ENCODE measurements around the gene PRUNE2.

The PRUNE2 gene

GRCh38 chr9:76662476-76663281 is 243.2 kb downstream of the PRUNE2 start:
- no peak for DNase-seq (ENCODE audit: low read depth, low spot score)

DNA sequence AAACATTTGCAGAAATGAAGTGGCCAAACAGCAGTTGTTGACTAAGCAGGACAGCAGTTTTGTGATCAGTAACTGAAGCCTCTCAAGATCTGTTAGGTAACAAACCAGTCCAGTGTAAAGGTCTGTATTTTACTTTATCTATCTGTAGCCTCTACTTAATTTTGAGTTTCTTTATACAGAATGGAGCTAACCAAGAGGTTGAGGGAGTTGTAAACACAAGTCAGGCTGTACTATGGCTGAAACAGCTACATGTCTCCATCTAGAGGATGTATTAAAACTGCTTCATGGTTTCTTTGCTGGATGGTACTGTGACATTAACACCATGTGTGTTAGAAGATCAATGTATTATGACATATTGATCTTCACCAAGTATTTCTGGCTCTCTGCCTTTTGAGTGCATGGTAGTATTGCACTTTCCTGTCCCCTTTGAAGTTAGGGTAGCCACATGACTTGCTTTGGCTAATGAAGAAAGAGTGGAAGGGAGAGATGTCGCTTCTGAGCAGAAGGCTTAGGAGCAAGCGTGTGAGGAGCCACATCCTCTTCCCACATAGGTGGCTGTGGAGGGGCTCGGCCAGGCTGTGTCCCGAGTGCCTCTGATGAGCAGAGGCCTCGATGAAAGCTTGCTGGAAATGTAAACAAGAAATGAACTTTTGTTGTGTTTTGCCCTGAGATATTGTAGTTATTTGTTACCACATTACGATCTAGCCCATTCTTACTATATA is 247.2 kb downstream of the PRUNE2 start:
- DNase-seq (ENCODE audit: low read depth, low spot score): no peak

GRCh38 chr9:76657265-76657664 is 248.6 kb downstream of the PRUNE2 start:
- DNase-seq (ENCODE audit: low read depth, low spot score): no peak

DNA sequence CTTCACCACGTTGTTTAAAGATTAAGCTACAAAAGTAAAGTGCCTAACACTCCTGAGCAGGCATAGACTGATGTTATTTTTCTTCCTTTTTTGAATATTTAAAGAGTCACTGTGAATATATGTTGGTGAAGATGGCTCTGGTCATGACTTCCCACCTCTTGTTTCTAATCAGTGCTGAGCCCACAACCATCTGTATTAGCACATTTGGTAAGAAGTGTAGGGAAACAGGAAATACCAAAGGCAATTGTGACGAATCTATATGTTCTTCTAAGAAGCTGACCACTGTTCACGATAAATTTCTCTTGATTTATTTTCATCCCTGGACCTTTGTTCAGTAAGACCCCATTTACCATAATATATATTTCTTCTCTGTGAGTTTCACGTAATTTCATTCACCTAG is 249.9 kb downstream of the PRUNE2 start:
- DNase-seq (ENCODE audit: low read depth, low spot score): no peak

GRCh38 chr9:76655121-76655541 is 250.8 kb downstream of the PRUNE2 start:
- DNase-seq (ENCODE audit: low read depth, low spot score): no peak

GRCh38 chr9:76654575-76654974 is 251.3 kb downstream of the PRUNE2 start:
- no peak for DNase-seq (ENCODE audit: low read depth, low spot score)

DNA sequence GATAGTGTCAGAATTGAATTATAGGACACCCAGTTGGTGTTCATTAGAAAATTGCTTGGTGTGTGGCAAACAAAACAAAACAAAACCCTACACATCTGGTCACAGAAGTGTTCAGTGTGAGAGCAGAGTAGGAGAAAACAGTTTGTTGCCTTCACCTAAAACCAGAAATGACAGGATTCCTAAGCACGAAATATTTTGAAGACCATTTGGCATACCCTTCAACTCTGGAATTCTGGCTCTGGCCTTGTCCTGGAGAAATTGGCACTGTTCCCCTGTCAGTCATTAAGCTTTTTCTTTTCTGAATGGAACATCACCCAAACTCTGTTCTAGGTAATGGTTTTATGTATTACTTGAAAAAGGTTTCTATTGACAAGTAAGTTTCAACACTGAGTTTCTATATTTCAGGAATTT is 251.9 kb downstream of the PRUNE2 start:
- no peak for DNase-seq (ENCODE audit: low read depth, low spot score)

DNA sequence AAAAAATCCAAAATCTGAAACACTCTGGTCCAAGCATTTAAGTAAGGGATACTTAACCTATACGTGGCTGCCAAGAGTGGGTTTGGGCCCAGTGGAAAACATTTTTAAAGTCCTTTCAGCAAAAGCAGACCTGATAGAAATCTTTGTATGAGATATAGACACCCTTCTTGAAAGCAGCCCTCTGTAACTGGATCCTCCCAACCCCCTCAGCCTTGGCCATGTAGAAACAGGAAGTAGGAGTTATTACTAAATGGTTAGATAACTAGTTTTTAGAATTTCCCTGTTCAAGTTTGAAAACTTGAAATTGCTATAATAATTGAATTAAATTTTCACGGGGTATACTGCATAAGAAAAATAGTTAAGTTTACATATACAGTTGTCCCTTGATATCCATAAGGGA is 253.0 kb downstream of the PRUNE2 start:
- DNase-seq (ENCODE audit: low read depth, low spot score): no peak

GRCh38 chr9:76651119-76651705 is 254.7 kb downstream of the PRUNE2 start:
- DNase-seq (ENCODE audit: low read depth, low spot score): no peak

GRCh38 chr9:76650692-76651091 is 255.2 kb downstream of the PRUNE2 start:
- no peak for DNase-seq (ENCODE audit: low read depth, low spot score)

DNA sequence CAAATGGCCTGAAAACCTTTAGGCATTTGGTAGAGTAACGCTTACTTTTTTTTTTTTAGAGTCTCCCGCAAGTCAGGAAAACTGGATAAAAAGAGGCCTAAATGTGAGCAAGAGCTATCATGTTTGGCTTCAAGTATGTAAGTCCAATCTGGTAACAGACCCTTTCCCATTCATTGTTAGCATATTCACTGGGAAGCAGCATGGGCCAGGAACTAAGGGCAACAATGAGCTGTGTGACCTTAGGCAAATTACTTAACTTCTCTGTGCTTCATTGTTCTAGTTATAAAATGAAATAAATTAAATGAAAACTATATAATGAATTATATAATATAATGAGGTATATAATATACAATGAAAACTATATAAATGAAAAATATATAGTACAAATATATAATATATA is 256.0 kb downstream of the PRUNE2 start:
- no peak for DNase-seq (ENCODE audit: low read depth, low spot score)

- DNase-seq (ENCODE audit: low read depth, low spot score): no peak
Observed at GRCh38 chr9:76646249-76646648, 259.7 kb downstream of the PRUNE2 start.

- no peak for DNase-seq (ENCODE audit: low read depth, low spot score)
Observed at GRCh38 chr9:76644647-76645250, 261.2 kb downstream of the PRUNE2 start.

- DNase-seq (ENCODE audit: low read depth, low spot score): no peak
Observed at GRCh38 chr9:76644171-76644570, 261.7 kb downstream of the PRUNE2 start.

- DNase-seq (ENCODE audit: low read depth, low spot score): no peak
Observed at GRCh38 chr9:76643399-76644117, 262.4 kb downstream of the PRUNE2 start.

GRCh38 chr9:76642701-76643209 is 263.2 kb downstream of the PRUNE2 start:
- DNase-seq (ENCODE audit: low read depth, low spot score): no peak

DNA sequence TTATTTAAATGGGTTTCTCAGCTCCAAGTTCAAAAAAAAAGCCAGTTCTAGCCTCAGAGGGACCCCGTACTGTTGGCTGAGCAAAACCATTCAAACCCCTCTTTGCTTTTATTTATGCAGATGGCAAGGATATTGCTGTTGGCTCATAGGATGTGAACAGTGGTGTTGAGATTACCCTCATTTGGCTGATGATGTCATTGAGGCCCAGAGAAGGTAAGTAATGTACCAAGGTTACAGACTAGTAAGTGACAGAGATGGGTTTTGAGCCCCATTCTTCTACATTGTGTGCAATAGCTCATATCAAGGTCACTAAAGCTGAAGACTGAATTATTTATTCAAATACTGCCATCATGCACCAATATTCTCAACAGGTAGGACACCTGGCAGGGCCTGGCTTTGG is 263.8 kb downstream of the PRUNE2 start:
- no peak for DNase-seq (ENCODE audit: low read depth, low spot score)

DNA sequence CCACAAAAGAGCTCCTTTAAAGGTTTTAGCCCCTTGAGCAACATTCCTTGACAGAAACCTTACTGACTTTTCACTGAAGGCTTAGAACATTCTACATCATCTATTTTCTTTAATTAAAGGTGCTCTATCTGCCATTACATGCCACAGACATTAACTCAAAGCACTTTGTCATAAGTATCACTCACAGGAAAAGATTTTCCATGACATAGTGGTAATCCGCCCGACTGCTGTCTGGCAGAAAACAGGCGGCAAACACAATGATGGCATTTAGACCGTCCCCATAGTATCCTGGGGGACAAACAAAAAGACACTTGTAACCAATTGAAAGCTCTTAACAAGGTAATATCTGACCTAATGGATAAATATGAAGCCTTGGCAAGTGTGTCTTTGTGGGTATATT is 267.9 kb downstream of the PRUNE2 start:
- DNase-seq (ENCODE audit: low read depth, low spot score): no peak

GRCh38 chr9:76637416-76637815 is 268.5 kb downstream of the PRUNE2 start:
- DNase-seq (ENCODE audit: low read depth, low spot score): no peak

GRCh38 chr9:76634356-76635054 is 271.4 kb downstream of the PRUNE2 start:
- no peak for DNase-seq (ENCODE audit: low read depth, low spot score)

GRCh38 chr9:76630916-76631315 is 275.0 kb downstream of the PRUNE2 start:
- no peak for DNase-seq (ENCODE audit: low read depth, low spot score)

Data from brain pericyte (primary cell).